ENCODE data around the gene TRIM13. TPM values are rescaled to one million over a fixed set of nuclear protein-coding genes. Genes with fewer than 3 reads are reported as not detected.

Gene TRIM13
- total and polyA plus RNA-seq, 2 of the 13 experiments (the other 11 are each of a cell fraction or from before 2014, with no cell fraction given): 22.0 to 24.4 TPM

GRCh38 chr13:50053844-50054243 is 57.0 kb downstream of the TRIM13 start:
- ATAC-seq (no peak), FAIRE-seq (no peak), DNase-seq (ENCODE audit: low spot score) (no peak)
- in situ Hi-C loops (cut with HindIII; ENCODE audit: extremely low pct_ligation_motif_present, low pct_unique_long_range_greater_than_20kb): no loop called here
- Histone ChIP-seq H3K9ac (ENCODE audit: insufficient read depth, low read depth, low read length) (no peak overlapping the region), H3K4me1 (ENCODE audit: insufficient read depth, low read length) (no peaks in the 10 kb centered on the region), H3K4me2 (ENCODE audit: low read depth, low read length) (no peak overlapping the region), H3K9me3 (ENCODE audit: low read length) (no peaks in the 10 kb centered on the region), H3K79me2 (ENCODE audit: insufficient read depth, low read length) (peaks cover 16% of the 10 kb centered on the region), H3K4me3 (replicated peaks in 1 of 3; ENCODE audit: insufficient read depth in 1 of 3, low read depth in 2 of 3, low read length in 3 of 3) (no peak overlapping the region), H3K36me3 (replicated peaks in 1 of 2; ENCODE audit: control insufficient read depth in 1 of 2, insufficient read depth in 2 of 2, low read length in 2 of 2) (peaks cover 3 to 13% of the 10 kb centered on the region in 2 experiments; a peak in 3 of 5 replicates), H3K27me3 (ENCODE audit: control insufficient read depth in 1 of 2, insufficient read depth in 2 of 2, low read length in 2 of 2) (no peaks in the 10 kb centered on the region), H3K27ac (ENCODE audit: extremely low read length, insufficient read depth, low read length) (no peak overlapping the region), H4K20me1 (ENCODE audit: insufficient read depth, low read length) (no peaks in the 10 kb centered on the region), H2AFZ (ENCODE audit: low read length) (no peak overlapping the region)
- 96% methylated on average over 1 of the region's 1 CpG for WGBS (ENCODE audit: low lambda C conversion rate)
- intact Hi-C loops (cut with micrococcal nuclease; ENCODE audit: unreplicated experiment): no loop called here
- BruUV-seq (replicated peaks): no TSS peak
- TF ChIP-seq ZNF709 (CRISPR knock-in tag; IDR thresholded peaks at IDR 0.05) (no peak), IRF1 (CRISPR knock-in tag; IDR thresholded peaks at IDR 0.05; ENCODE audit: low read depth) (no peak), ZNF788 (CRISPR knock-in tag; IDR thresholded peaks at IDR 0.05; ENCODE audit: borderline replicate concordance) (no peak), REST (IDR thresholded peaks at IDR 0.05; ENCODE audit: borderline replicate concordance in 1 of 2, low read depth in 1 of 2, low read length in 2 of 2) (no peak), ZNF280B (CRISPR knock-in tag; IDR thresholded peaks at IDR 0.05; ENCODE audit: borderline replicate concordance) (no peak), NFKBIZ (CRISPR knock-in tag; IDR thresholded peaks at IDR 0.05) (no peak), THAP8 (CRISPR knock-in tag; IDR thresholded peaks at IDR 0.05; ENCODE audit: borderline replicate concordance) (no peak), ZNF790 (CRISPR knock-in tag; IDR thresholded peaks at IDR 0.05; ENCODE audit: borderline replicate concordance) (no peak), ZNF839 (CRISPR knock-in tag; IDR thresholded peaks at IDR 0.05; ENCODE audit: borderline replicate concordance) (no peak), EHMT2 (IDR thresholded peaks at IDR 0.05; ENCODE audit: borderline replicate concordance, low read depth, low read length) (no peak), ZFP37 (CRISPR knock-in tag; IDR thresholded peaks at IDR 0.05; ENCODE audit: borderline replicate concordance) (no peak)
- ChIA-PET POLR2A (no interaction called here), CTCF (ENCODE audit: low intra/inter-chr PET ratio, low total read pairs) (no interaction called here)
